22Rv1 (cell line): ENCODE measurements around the gene PIGZ.

Experiments
- H3K27ac ChIP-seq: fragments of 450-650 bp; 2 replicates; pipeline ENCODE4 v1.5.1; 2017
- ZFX ChIP-seq: fragments of 450-650 bp; IDR thresholded peaks from 2 replicates; pipeline ENCODE4 v1.6.1; 2017; ENCODE audit warnings: antibody characterized with exemption, borderline replicate concordance
- TF ChIP-seq, protein P1 (sequence below): fragments of 450-650 bp; IDR thresholded peaks from 2 replicates; pipeline ENCODE4 v1.5.1; 2017; ENCODE audit warnings: mild to moderate bottlenecking

PIGZ gene

DNA sequence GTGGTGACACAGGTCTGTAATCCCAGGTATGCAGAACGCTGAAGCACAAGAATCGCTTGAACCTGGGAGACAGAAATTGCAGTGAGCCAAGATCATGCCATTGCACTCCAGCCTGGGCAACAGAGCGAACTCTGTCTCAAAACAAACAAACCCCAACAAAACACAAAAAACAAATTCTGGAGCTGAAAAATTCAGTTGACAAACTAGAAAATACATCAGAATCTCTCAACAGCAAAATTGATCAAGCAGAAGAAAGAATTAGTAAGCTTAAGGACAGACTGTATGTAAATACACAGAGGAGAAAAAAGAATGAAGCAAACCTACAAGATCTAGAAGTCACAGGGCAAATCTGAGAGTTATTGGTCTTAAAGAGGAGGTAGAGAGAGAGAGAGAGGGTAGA, 51.6 kb downstream of the PIGZ start:
- H3K27ac ChIP-seq = no peak overlapping the region
- TF ChIP-seq, protein P1, sequence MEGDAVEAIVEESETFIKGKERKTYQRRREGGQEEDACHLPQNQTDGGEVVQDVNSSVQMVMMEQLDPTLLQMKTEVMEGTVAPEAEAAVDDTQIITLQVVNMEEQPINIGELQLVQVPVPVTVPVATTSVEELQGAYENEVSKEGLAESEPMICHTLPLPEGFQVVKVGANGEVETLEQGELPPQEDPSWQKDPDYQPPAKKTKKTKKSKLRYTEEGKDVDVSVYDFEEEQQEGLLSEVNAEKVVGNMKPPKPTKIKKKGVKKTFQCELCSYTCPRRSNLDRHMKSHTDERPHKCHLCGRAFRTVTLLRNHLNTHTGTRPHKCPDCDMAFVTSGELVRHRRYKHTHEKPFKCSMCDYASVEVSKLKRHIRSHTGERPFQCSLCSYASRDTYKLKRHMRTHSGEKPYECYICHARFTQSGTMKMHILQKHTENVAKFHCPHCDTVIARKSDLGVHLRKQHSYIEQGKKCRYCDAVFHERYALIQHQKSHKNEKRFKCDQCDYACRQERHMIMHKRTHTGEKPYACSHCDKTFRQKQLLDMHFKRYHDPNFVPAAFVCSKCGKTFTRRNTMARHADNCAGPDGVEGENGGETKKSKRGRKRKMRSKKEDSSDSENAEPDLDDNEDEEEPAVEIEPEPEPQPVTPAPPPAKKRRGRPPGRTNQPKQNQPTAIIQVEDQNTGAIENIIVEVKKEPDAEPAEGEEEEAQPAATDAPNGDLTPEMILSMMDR = no peak
- no peak for TF ChIP-seq ZFX

DNA sequence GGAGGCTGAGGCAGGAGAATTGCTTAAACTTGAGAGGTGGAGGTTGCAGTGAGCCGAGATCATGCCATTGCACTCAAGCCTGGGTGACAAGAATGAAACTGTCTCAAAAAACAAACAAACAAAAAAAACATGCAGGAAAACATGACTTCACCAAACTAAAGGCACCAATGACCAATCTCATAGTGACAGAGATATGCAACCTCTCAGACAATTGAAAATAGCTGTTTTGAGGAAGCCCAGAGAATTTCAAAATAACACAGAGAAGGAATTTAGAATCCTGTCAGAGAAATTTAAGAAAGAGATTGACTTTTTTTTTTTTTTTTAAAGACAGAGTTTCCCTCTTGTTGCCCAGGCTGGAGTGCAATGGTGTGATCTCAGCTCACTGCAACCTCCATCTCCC, 52.4 kb downstream of the PIGZ start:
- no peak overlapping the region for H3K27ac ChIP-seq
- TF ChIP-seq ZFX = no peak
- TF ChIP-seq, protein P1 = no peak

DNA sequence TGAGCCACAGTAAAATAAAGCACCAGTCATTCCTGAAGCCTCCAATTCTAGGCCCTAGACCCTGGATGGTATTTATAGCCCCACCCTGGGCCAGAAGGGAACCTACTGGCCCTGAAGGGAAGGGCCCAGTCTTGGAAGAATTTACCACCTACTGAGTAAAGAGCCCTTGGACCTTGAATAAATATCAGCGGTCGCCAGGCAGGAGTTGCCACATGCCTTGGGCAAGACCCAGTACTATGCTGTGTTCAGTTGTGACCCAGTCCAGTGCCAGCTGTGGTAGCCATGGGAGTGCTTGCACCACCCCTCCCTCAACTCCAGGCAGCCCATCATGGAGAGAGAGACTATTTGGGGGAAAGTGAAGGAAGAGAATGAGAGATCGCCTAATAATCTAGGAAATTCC, 53.3 kb downstream of the PIGZ start:
- no peak for TF ChIP-seq ZFX
- TF ChIP-seq, protein P1 = no peak
- H3K27ac ChIP-seq = no peak overlapping the region

DNA sequence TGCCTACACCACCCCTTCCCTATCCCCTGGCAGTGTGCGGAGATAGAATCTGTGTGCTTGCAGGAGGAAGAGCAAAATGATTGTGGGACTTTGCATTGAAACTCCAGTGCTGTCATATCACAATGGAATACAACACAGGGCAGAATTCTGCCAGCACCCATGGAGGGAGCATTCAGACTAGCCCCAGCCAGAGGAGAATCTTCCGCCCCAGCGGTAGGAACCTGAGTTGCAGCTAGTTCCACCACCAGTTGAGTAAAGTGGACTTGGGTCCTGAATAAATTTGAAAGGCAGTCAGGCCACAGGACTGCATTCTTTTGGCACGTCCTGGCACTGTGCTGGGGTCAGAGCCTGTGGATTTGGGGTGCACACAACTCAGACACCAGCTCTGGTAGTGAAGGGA, 53.8 kb downstream of the PIGZ start:
- TF ChIP-seq, protein P1 = no peak
- TF ChIP-seq ZFX = no peak
- no peak overlapping the region for H3K27ac ChIP-seq

DNA sequence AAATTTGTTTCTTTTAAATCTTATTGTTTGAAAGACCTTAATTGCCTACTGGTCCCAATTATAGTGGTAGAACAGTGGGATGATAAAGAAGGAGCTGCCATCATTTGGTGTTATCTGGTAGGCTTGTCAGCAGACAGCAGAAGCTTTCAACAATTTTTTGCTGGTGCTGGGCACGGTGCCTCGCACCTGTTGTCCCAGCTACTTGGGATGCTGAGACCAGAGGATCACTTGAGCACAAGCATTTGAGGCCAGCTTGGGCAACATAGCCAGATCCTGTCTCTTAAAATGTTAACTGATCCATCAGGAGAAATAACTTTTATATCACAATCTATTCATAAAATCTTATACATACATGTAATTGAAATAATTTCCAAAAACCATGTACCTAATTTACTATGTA, 64.9 kb downstream of the PIGZ start:
- TF ChIP-seq, protein P1 = no peak
- no peak for TF ChIP-seq ZFX
- H3K27ac ChIP-seq = no peak overlapping the region

DNA sequence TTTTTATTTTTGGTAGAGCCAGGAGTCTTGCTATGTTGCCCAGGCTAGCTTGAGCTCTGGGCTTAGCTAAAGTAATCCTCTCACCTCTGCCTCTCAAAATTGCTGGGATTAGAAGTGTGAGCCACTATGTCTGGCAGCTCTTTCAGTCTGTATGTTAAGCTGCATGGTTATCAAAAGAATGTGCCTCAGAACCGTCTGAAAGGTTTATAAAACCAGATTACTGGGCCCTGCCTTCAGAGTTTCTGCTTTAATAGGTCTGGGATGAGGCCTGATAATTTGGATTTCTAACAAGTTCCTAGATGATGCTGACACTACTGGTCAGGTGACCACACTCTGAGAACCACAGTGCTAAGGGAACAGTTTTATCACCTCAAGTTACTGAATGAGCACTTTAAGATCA, 66.3 kb downstream of the PIGZ start:
- no peak overlapping the region for H3K27ac ChIP-seq
- TF ChIP-seq, protein P1 = no peak
- TF ChIP-seq ZFX = no peak

DNA sequence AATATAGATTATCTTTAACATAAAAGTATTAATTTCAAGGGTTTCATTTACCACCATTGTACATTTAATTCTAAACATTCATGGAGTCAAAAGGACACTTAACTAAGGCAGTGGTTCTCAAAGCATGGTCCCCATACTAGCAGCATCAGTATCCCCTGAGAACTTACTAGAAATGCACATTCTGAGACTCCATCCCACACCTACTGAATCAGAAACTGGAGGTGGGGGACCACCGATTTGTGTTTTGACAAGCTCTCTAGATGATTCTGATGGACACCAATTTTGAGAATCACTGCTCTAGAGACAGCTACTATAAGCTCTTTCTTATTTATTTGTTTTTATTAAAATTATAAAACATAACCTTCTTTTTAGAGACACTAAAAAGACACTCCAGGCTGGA, 66.9 kb downstream of the PIGZ start:
- no peak for TF ChIP-seq ZFX
- TF ChIP-seq, protein P1 = no peak
- H3K27ac ChIP-seq = no peak overlapping the region
